ENCODE results near the gene PCGF1.

The PCGF1 gene

GRCh38 chr2:74515981-74516633 is 8.6 kb upstream of the PCGF1 start:
- in situ Hi-C loops (cut with MboI; ENCODE audit: low pct_unique_long_range_greater_than_20kb, low sequenced_read_pairs, unreplicated experiment) = no loop called here
- TF ChIP-seq CTCF (IDR thresholded peaks at IDR 0.05; ENCODE audit: extremely low read depth, insufficient read depth, missing control alignments) = no peak
- peak; percentile 92 for DNase-seq (ENCODE audit: low spot score)

GRCh38 chr2:74515271-74515980 is 7.9 kb upstream of the PCGF1 start:
- in situ Hi-C loops (cut with MboI; ENCODE audit: low pct_unique_long_range_greater_than_20kb, low sequenced_read_pairs, unreplicated experiment) = no loop called here
- TF ChIP-seq CTCF (IDR thresholded peaks at IDR 0.05; ENCODE audit: extremely low read depth, insufficient read depth, missing control alignments) = no peak
- no peak for DNase-seq (ENCODE audit: low spot score)

GRCh38 chr2:74514368-74515270 is 7.1 kb upstream of the PCGF1 start, which contains the start of gene TLX2:
Gene TLX2, plus strand, starts transcription at chr2:74514450. Its CDS starts 357 bp downstream, at chr2:74514807.
- no peak for DNase-seq (ENCODE audit: low spot score)
- no peak for TF ChIP-seq CTCF (IDR thresholded peaks at IDR 0.05; ENCODE audit: extremely low read depth, insufficient read depth, missing control alignments)
- in situ Hi-C loops (cut with MboI; ENCODE audit: low pct_unique_long_range_greater_than_20kb, low sequenced_read_pairs, unreplicated experiment) = no loop called here

- in situ Hi-C loops (cut with MboI; ENCODE audit: low pct_unique_long_range_greater_than_20kb, low sequenced_read_pairs, unreplicated experiment) = no loop called here
- TF ChIP-seq CTCF (IDR thresholded peaks at IDR 0.05; ENCODE audit: extremely low read depth, insufficient read depth, missing control alignments) = no peak
- peak; percentile 54 for DNase-seq (ENCODE audit: low spot score)
Measured at GRCh38 chr2:74513605-74514367, 6.3 kb upstream of the PCGF1 start.

- in situ Hi-C loops (cut with MboI; ENCODE audit: low pct_unique_long_range_greater_than_20kb, low sequenced_read_pairs, unreplicated experiment) = no loop called here
- DNase-seq (ENCODE audit: low spot score) = no peak
- no peak for TF ChIP-seq CTCF (IDR thresholded peaks at IDR 0.05; ENCODE audit: extremely low read depth, insufficient read depth, missing control alignments)
Measured at GRCh38 chr2:74512744-74513604, 5.5 kb upstream of the PCGF1 start.
